HK-2 (cell line): ENCODE results near the gene HNRNPA3.
A peak's percentile ranks its signal among the peaks of the same experiment; 100 is the strongest.
"Not testable (repeated sequence)": the region's sequence is repeated elsewhere in the genome, so short reads cannot be mapped to it uniquely, and the experiment has no call there.

ENCODE experiments used
- DNase-seq: peaks from one replicate; pipeline ENCODE4 v3.0.0-alpha.2; 2018; ENCODE audit not compliant: unreplicated experiment

Gene HNRNPA3

DNA sequence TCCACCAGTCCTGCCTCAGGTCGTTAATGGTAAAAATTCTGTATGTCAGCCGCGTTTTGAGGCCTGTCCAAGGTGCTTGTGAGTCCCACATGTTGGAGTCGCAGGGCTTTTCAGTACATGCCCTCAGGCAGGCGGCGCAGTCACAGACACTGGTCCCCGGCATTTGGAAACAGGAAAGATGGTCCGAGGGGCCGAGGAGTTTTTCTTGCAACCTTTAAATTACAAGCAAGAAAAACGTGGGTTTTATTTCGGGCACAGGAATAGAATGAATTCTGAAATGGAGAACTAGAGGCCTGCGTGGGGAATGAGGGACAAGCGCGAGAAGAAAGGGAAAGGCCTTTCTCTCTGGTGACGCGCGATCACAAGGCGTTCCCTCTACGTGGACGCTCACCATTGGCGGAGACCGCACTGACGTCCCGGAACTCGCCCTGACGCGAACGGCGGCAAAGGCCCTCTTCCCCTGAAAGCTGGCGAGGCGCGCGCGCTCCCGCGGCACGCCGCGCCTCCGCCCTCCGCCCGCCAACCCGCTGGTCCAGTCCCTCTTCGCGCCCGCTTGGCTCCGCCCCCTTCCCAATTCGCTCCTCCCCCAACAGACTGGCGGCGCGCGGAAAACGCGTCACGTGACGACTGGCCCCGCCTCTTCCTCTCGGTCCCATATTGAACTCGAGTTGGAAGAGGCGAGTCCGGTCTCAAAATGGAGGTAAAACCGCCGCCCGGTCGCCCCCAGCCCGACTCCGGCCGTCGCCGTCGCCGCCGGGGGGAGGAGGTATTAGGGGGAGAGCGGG, at the start of gene HNRNPA3:
HNRNPA3 (plus strand) TSS at position 689 of the 785 bp plus-strand sequence; CDS start at position 695, 6 bp downstream.
- DNase-seq = peak; percentile 99

GRCh38 chr2:177164131-177164530, 48.5 kb upstream of the HNRNPA3 start:
- DNase-seq = no peak

DNA sequence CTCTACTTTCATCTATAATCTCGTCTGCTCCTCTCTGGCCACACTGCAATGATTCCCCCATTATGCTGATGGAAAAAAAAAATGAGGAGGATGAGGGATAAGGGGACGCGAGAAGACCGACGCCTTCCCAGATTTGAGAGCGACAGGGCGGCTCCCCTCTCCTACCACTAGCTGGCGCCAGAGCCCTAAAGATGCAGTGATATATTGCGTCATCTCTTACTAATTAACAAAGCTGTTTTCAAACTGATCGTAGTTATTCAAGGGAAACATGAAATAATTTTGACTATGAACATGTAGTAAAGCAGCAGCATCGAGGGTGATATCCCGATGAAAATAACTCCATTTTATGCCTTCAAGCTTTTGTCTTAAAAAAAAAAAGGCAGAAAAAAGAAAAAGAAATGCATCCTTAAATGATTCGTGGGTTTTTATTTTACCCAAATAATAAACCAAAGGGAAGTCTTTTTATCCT, 48.0 kb upstream of the HNRNPA3 start:
- peak; percentile 79 for DNase-seq

GRCh38 chr2:177165061-177165583, 47.5 kb upstream of the HNRNPA3 start:
- peak; percentile 59 for DNase-seq

GRCh38 chr2:177165721-177166711, 46.6 kb upstream of the HNRNPA3 start:
- no peak for DNase-seq

- no peak for DNase-seq
Observed at GRCh38 chr2:177169810-177170514, 42.6 kb upstream of the HNRNPA3 start.

DNA sequence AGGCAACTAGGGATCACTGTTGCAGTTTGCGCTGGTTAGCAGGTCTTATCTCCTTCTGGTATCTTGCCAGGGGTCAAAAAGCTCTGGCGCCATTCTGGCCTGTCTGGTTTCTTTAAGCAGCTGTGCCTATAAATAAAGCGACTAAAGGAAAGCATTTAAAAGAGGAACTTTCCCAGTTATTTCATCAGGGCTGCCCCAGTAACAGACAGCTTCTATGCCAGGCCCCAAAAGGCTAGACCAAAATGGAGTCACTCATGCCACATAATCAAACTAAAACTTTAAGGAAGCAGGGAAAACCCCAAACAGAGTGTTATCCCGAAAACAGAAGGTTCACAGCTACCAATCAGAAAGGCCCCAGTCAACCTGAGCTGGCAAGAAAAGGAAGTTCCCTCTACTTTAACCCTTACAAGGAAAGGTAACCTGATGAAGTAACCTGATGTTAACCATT, 41.2 kb upstream of the HNRNPA3 start:
- no peak for DNase-seq

DNA sequence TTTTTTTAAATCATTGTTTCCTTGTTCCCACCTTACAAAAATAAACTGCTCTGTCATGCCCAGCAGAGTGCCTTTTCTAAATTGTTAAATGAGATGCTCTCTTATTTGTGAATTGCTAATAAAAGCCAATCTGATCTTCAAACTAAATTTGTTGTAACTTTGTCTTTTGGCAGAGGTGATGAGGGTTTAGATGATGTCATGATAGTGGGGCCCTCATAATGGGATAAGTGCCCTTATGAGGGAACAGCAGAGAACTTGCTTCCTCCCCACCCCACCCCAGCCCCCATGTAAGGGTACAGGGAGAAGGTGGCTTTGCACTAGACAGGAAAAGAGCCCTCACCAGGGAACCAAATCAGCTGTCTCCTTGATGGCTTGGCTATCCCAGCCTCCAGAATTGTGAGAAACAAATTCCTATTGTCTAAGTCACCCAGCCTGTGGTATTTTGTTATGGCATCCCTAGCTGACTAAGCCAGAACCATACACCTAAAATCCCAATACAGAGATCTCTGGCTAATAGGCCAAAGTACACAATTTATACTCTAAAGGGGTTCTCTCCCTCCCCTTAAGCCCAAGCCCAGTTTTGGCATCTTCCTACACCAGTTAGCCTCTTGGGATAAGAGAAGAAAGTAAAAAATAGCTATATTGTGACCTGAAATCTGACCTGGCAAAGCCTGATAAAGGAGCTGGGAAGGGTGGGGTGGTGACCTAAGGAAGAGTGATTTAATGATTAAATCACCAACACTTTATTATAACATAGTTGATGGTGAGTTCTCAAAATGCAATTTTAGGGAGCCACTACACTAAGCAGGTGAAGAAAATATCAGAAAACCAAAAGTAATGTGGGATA, 40.3 kb upstream of the HNRNPA3 start:
- DNase-seq = peak; percentile 63

DNA sequence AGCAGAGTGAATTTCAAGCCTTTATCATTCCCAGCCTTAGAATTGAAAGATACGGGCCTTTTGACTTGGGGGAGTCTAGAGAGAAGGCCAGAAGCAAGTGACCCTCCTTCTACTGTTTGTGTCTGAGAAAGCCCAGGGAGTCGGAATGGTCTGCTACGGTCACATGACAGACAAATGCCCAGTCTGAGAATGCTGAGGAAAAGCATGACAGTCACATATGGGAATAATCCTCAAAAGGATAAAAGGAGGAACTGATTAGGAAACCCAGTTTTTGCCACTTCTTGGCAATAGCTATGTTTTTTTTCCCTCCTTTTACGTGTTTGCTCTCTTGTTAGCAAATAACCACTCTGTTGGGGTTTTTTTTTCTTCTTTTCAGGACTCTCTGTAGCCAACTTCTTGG, 38.1 kb upstream of the HNRNPA3 start:
- no peak for DNase-seq

GRCh38 chr2:177175917-177176668, 36.5 kb upstream of the HNRNPA3 start:
- no peak for DNase-seq

DNA sequence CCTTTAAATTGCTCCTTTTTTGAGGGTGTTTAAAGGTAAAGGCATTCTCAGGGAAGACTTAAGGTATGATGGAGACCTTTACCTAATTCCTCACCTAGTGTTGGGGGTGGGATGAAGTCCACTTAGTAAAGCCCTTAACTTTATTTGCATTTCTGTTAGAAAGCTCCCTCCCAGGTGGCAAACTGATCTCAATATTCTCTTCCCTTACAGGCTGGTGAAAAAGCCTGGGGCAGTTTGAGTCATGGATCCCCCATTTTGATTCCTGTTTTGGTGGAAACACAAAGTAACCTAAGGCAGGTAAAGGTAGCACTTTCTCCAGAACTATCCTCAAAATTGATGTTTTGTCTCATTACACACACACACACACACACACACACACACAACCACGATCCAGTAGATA, 33.8 kb upstream of the HNRNPA3 start:
- no peak for DNase-seq

- DNase-seq = no peak
Observed at GRCh38 chr2:177179227-177179626, 33.4 kb upstream of the HNRNPA3 start.

DNA sequence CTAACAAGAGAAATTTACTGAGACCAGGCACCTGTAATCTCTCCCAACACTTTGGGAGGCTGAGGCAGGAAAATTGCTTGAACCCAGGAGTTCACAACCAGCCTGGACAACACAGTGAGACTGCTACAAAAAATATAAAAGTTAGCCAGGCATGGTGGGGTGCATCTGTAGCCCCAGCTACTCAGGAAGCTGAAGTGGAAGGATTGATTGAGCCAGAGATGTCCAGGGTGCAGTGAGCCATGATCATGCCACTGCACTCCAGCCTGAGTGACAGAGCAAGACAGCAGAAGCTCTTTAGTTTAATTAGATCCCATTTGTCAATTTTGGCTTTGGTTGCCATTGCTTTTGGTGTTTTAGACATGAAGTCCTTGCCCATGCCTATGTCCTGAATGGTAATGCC, 32.9 kb upstream of the HNRNPA3 start:
- DNase-seq = not testable (repeated sequence)

- DNase-seq = no peak
Observed at GRCh38 chr2:177180269-177181000, 32.2 kb upstream of the HNRNPA3 start.

DNA sequence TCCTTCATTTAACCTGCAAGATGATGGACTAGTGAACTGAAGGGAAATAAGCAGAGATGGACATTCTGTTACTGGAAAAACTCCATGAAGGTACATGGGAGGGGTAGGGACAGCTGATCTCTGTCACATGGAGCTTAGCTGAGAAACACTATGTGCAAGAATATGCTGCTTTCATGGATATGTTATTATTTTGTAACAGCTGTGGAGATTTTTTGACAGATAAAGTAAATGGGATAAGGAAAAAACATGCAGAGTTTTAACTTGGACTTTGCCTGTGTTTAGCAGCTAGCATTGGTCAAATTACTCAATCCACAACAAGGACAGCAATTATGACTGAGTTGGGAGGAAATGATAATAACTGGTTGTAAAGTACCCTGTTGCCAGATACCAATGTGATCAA, 28.7 kb upstream of the HNRNPA3 start:
- no peak for DNase-seq

GRCh38 chr2:177184606-177185005, 28.0 kb upstream of the HNRNPA3 start:
- no peak for DNase-seq

GRCh38 chr2:177186038-177186437, 26.6 kb upstream of the HNRNPA3 start:
- not testable (repeated sequence) for DNase-seq

GRCh38 chr2:177187631-177188312, 24.8 kb upstream of the HNRNPA3 start:
- no peak for DNase-seq
